HepG2 (cell line): Measurements from ENCODE around the gene PLPPR3. TPM values are rescaled to one million over a fixed set of nuclear protein-coding genes. Genes with fewer than 3 reads are reported as not detected.

ENCODE experiments used
- ATAC-seq: fragments of 200-7000 bp; cut with Tn5 transposase; 3 replicates; pipeline ENCODE4 v1.9.1; 2020; ENCODE audit warnings: mild to moderate bottlenecking, moderate library complexity
- BruUV-seq: library from RNA; stranded (reverse); fragments of 400-500 nt; replicated peaks from 2 replicates; lab custom pipeline; 2021; lab: Mats Ljungman, UMichigan
- CTCF ChIA-PET: fragments of 300-600 bp; formaldehyde crosslinking; extraction: SDS; loops from one replicate; lab custom pipeline; 2021; ENCODE audit warnings: low total read pairs, inconsistent platforms, low intra/inter-chr PET ratio; lab: Yijun Ruan, JAX
- POLR2A ChIA-PET: fragments of 350-600 bp; sonication (Branson Sonifier 250); formaldehyde crosslinking; loops from one replicate; lab custom pipeline; 2020; ENCODE audit warnings: antibody characterized with exemption, inconsistent platforms; lab: Yijun Ruan, JAX
- DNase-seq: peaks from one replicate; pipeline ENCODE4 v3.0.0-alpha.2; 2015; ENCODE audit warnings: low spot score
- FAIRE-seq: peaks from 3 replicates; lab custom pipeline; 2011; peaks lifted over from hg19 to GRCh38; lab: Jason Lieb, UNC
- H2AFZ ChIP-seq: one replicate; pipeline ENCODE4 v1.6.1; 2011; ENCODE audit warnings: low read length, inconsistent platforms
- H3K27ac ChIP-seq: fragments of 300-600 bp; 3 replicates; pipeline ENCODE4 v1.8.0; 2011; ENCODE audit warnings: mixed run types, mild to moderate bottlenecking, mixed read lengths, low read length, inconsistent platforms; ENCODE audit not compliant: insufficient read depth; ENCODE audit errors: extremely low read length
- H3K27me3 ChIP-seq, 2 experiments: fragments of 200-600 bp in 1 of 2; 2 replicates in 1 of 2; 3 replicates in 1 of 2; pipeline versions ENCODE4 v1.6.0 to v1.8.0; 2011; ENCODE audit warnings: low read length in 2 of 2, mild to moderate bottlenecking in 2 of 2, moderate library complexity in 2 of 2, inconsistent platforms in 1 of 2; ENCODE audit not compliant: insufficient read depth in 2 of 2, control insufficient read depth in 1 of 2
- H3K36me3 ChIP-seq, 2 experiments: fragments of 200-600 bp in 1 of 2; replicated peaks in 1 of 2; 2 replicates in 1 of 2; 3 replicates in 1 of 2; pipeline versions ENCODE4 v1.5.1 to v1.8.0; 2011; ENCODE audit warnings: low read length in 2 of 2, inconsistent platforms in 1 of 2; ENCODE audit not compliant: insufficient read depth in 2 of 2, control insufficient read depth in 1 of 2
- H3K4me1 ChIP-seq: 2 replicates; pipeline ENCODE4 v1.5.1; 2012; ENCODE audit warnings: low read length, inconsistent platforms; ENCODE audit not compliant: insufficient read depth
- H3K4me2 ChIP-seq: 2 replicates; pipeline ENCODE4 v1.6.0; 2011; ENCODE audit warnings: low read depth, low read length, inconsistent platforms
- H3K4me3 ChIP-seq, 3 experiments: fragments of 200-600 bp in 1 of 3; sonication (generic), shearing (Covaris generic) in 1 of 3; replicated peaks in 1 of 3; 2 replicates each; pipeline ENCODE4 v1.5.1; 2011 to 2016; ENCODE audit warnings: low read length in 3 of 3, inconsistent platforms in 2 of 3, low read depth in 2 of 3, mild to moderate bottlenecking in 2 of 3, control low read depth in 1 of 3, mixed read lengths in 1 of 3; ENCODE audit not compliant: insufficient read depth in 1 of 3
- H3K79me2 ChIP-seq: one replicate; pipeline ENCODE4 v1.6.1; 2011; ENCODE audit warnings: low read length, inconsistent platforms; ENCODE audit not compliant: insufficient read depth
- H3K9ac ChIP-seq: 2 replicates; pipeline ENCODE4 v1.6.0; 2011; ENCODE audit warnings: mild to moderate bottlenecking, low read depth, low read length, inconsistent platforms; ENCODE audit not compliant: insufficient read depth
- H3K9me3 ChIP-seq: 2 replicates; pipeline ENCODE4 v1.5.1; 2012; ENCODE audit warnings: mild to moderate bottlenecking, low read length
- H4K20me1 ChIP-seq: 2 replicates; pipeline ENCODE4 v1.6.0; 2011; ENCODE audit warnings: inconsistent platforms, mild to moderate bottlenecking, low read length, moderate library complexity; ENCODE audit not compliant: insufficient read depth
- ATAD3A ChIP-seq: sonication (generic); formaldehyde crosslinking; IDR thresholded peaks from 2 replicates; pipeline ENCODE4 v1.4.0; 2020; ENCODE audit warnings: missing genetic modification reagents
- ATF4 ChIP-seq, 2 experiments: fragments of 450-650 bp in 1 of 2; sonication (generic) in 1 of 2; formaldehyde crosslinking; IDR thresholded peaks; 2 replicates each; pipeline versions ENCODE4 v1.5.0 to v1.8.0; 2020 to 2022; ENCODE audit warnings: mild to moderate bottlenecking in 1 of 2, missing genetic modification reagents in 1 of 2
- HDAC1 ChIP-seq: sonication (generic); formaldehyde crosslinking; IDR thresholded peaks from 2 replicates; pipeline ENCODE4 v1.5.1; 2020; ENCODE audit warnings: mild to moderate bottlenecking, missing genetic modification reagents
- TFDP1 ChIP-seq: IDR thresholded peaks from 2 replicates; pipeline ENCODE4 v1.6.1; 2016; ENCODE audit warnings: missing compliant biosample characterization, missing genetic modification reagents, borderline replicate concordance
- ZNF382 ChIP-seq: sonication (generic); formaldehyde crosslinking; IDR thresholded peaks from 2 replicates; pipeline ENCODE4 v1.5.0; 2020; ENCODE audit warnings: missing genetic modification reagents, mild to moderate bottlenecking, borderline replicate concordance
- ZNF510 ChIP-seq: sonication (generic); formaldehyde crosslinking; IDR thresholded peaks from 2 replicates; pipeline ENCODE4 v1.4.0; 2020; ENCODE audit warnings: low read depth, mild to moderate bottlenecking, missing genetic modification reagents
- ZNF614 ChIP-seq: IDR thresholded peaks from 2 replicates; pipeline ENCODE4 v1.6.1; 2018; ENCODE audit warnings: missing biosample characterization, missing genetic modification reagents, inconsistent platforms, borderline replicate concordance
- ZSCAN31 ChIP-seq: sonication (generic); formaldehyde crosslinking; IDR thresholded peaks from 2 replicates; pipeline ENCODE4 v1.5.0; 2020; ENCODE audit warnings: low read depth, mild to moderate bottlenecking, missing genetic modification reagents
- WGBS: methylation state at CpG from one replicate; pipeline ENCODE4 v1.1.6; 2017; ENCODE audit warnings: low lambda C conversion rate; 5-methylcytosine and 5-hydroxymethylcytosine counted together
- in situ Hi-C: cut with HindIII; loops from 2 replicates; pipeline ENCODE4 v1.10.0; 2017; ENCODE audit warnings: low pct_unique_long_range_greater_than_20kb; ENCODE audit not compliant: extremely low pct_ligation_motif_present
- intact Hi-C: fragments of 100-400 bp; cut with micrococcal nuclease; formaldehyde crosslinking; loops from one replicate; pipeline ENCODE4 v1.10.0; 2022; ENCODE audit not compliant: unreplicated experiment
- polyA plus RNA-seq, 8 experiments: library from polyadenylated mRNA; depleted of rRNA in 3 of 8; stranded (reverse) in 7 of 8; unstranded in 1 of 8; fragments of >200 nt; fragmentation: Illumina TruSeq in 4 of 8; extraction: Trizol in 4 of 8; gene quantifications; 2 replicates each; pipeline versions ENCODE4 v1.2.1 to v1.2.3, GENCODE V29; 2011 to 2016; ENCODE audit warnings: low read depth in 4 of 8, missing spikeins in 1 of 8, mixed read lengths in 1 of 8; ENCODE audit not compliant: insufficient read depth in 1 of 8
- total RNA-seq, 5 experiments: library from RNA; depleted of rRNA; stranded (reverse); fragments of >200 nt; fragmentation: Illumina TruSeq; extraction: Trizol; gene quantifications; 2 replicates each; pipeline ENCODE4 v1.2.3, GENCODE V29; 2016; ENCODE audit warnings: low read depth in 1 of 5

The PLPPR3 gene
- total and polyA plus RNA-seq, 2 of the 13 experiments (the other 11 are each of a cell fraction or from before 2014, with no cell fraction given), result 0.07 to 0.16 TPM

- Histone ChIP-seq H3K27ac (no peak overlapping the region), H4K20me1 (no peaks in the 10 kb centered on the region), H2AFZ (no peak overlapping the region), H3K4me3 (no peak overlapping the region), H3K79me2 (no peaks in the 10 kb centered on the region), H3K36me3 (no peaks in the 10 kb centered on the region), H3K4me2 (no peak overlapping the region)
- 64% methylated on average over 8 of the region's 12 CpGs for WGBS
- in situ Hi-C loops, result loop anchor here (10.0 kb wide), 1 partner anchor 90 kb away; no protein-coding TSS in a partner anchor
- DNase-seq (no peak), FAIRE-seq (no peak)
- POLR2A ChIA-PET, result no interaction called here
- TF ChIP-seq ZNF614 (no peak), ATF4 (CRISPR knock-in tag; IDR thresholded peaks at IDR 0.05) (no peak), ZNF382 (CRISPR knock-in tag) (no peak), TFDP1 (CRISPR knock-in tag) (no peak), ZNF510 (CRISPR knock-in tag) (no peak), HDAC1 (CRISPR knock-in tag) (no peak), ATAD3A (no peak), ZSCAN31 (CRISPR knock-in tag) (no peak)
- TF ChIP-seq, all 625 proteins: peak for 0
- CTCF ChIA-PET, result no interaction called here
- Histone ChIP-seq H3K4me1 (peaks cover 29% of the 10 kb centered on the region), H3K27me3 (peaks cover 2 to 14% of the 10 kb centered on the region in 2 experiments; a peak in 4 of 5 replicates), H3K9me3 (no peaks in the 10 kb centered on the region), H3K9ac (no peak overlapping the region)
- ATAC-seq, result no peak
- intact Hi-C loops, result loop anchor here (5.0 kb wide), 1 partner anchor 83 kb away; no protein-coding TSS in a partner anchor
- no TSS peak for BruUV-seq
These were observed 33.4 kb upstream of the PLPPR3 start for GRCh38 chr19:855142-855541.
